Testis (tissue), 2 donors: ENCODE measurements around the gene CA5A.
A peak's percentile ranks its signal among the peaks of the same experiment; 100 is the strongest.
"Not testable (repeated sequence)": the region's sequence is repeated elsewhere in the genome, so short reads cannot be mapped to it uniquely, and the experiment has no call there.

Source experiments
- POLR2A ChIP-seq: fragments of 450-650 bp; IDR thresholded peaks from one replicate; pipeline ENCODE4 v1.6.1; 2017; ENCODE audit warnings: antibody characterized with exemption, mild to moderate bottlenecking, moderate library complexity
- TF ChIP-seq, protein P1 (sequence below), 3 experiments: fragments of 450-650 bp in 2 of 3; fragments of 200-600 bp in 1 of 3; sonication (generic) in 1 of 3; IDR thresholded peaks; one replicate each; pipeline ENCODE4 v1.5.1; 2016 to 2019; ENCODE audit warnings: antibody characterized with exemption in 3 of 3, mild to moderate bottlenecking in 2 of 3, moderate library complexity in 1 of 3

DNA sequence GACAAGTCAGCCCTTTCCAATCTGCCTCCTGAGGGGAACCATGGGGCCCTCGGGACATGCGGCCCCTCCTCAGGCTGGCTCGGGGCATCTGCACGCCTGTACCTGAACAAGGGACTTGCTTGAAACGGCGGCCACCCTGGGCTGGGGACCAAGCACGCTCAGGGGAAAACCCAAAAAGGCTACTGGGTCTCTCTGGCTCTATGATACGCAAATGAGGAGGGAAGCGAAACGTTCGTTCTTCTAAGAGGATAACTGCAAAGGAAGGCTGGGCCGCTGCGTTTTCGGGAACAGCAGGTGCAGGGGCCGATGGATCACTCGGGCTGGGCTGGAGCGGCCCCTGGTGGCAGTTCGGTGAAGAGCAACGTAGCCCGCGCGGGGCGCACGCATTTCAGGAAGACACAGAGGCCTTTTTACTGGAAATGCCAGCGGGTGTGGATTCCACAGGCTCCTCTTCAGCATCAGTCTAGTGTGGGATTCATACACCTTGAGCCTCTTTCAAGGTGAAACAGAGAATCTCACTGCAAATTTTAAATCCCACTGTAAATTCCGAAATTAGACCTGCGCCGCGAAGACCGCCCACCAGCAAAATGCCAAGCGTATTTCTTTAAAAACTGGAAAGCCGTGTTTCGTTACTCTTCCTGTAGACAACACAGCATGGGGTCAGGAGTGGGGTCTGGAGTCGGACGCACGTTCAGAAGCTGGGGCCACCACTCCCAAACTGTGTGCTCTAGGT is 27.0 kb downstream of the CA5A start:
- TF ChIP-seq, protein P1, sequence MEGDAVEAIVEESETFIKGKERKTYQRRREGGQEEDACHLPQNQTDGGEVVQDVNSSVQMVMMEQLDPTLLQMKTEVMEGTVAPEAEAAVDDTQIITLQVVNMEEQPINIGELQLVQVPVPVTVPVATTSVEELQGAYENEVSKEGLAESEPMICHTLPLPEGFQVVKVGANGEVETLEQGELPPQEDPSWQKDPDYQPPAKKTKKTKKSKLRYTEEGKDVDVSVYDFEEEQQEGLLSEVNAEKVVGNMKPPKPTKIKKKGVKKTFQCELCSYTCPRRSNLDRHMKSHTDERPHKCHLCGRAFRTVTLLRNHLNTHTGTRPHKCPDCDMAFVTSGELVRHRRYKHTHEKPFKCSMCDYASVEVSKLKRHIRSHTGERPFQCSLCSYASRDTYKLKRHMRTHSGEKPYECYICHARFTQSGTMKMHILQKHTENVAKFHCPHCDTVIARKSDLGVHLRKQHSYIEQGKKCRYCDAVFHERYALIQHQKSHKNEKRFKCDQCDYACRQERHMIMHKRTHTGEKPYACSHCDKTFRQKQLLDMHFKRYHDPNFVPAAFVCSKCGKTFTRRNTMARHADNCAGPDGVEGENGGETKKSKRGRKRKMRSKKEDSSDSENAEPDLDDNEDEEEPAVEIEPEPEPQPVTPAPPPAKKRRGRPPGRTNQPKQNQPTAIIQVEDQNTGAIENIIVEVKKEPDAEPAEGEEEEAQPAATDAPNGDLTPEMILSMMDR (IDR thresholded peaks at IDR 0.05) = peak; percentile 67 to 87 (median 85)
- not testable (repeated sequence) for TF ChIP-seq POLR2A
